ENCODE data around the gene RAB3D.

Gene RAB3D

GRCh38 chr19:11281356-11282049 is 58.0 kb downstream of the RAB3D start:
- no peak overlapping the region for H3K27ac ChIP-seq
- TF ChIP-seq CTCF (conservative IDR thresholded peaks at IDR 0.05): no peak

- TF ChIP-seq CTCF (conservative IDR thresholded peaks at IDR 0.05): no peak
- H3K27ac ChIP-seq: no peak overlapping the region
Measured at GRCh38 chr19:11279505-11280236, 59.8 kb downstream of the RAB3D start.

GRCh38 chr19:11278670-11279069 is 60.8 kb downstream of the RAB3D start:
- H3K27ac ChIP-seq: no peak overlapping the region
- TF ChIP-seq CTCF (conservative IDR thresholded peaks at IDR 0.05): no peak

- TF ChIP-seq CTCF (conservative IDR thresholded peaks at IDR 0.05): no peak
- H3K27ac ChIP-seq: no peak overlapping the region
Measured at GRCh38 chr19:11274533-11275086, 64.8 kb downstream of the RAB3D start.

- H3K27ac ChIP-seq: no peak overlapping the region
- no peak for TF ChIP-seq CTCF (conservative IDR thresholded peaks at IDR 0.05)
Measured at GRCh38 chr19:11273989-11274388, 65.5 kb downstream of the RAB3D start.

GRCh38 chr19:11273296-11273695 is 66.2 kb downstream of the RAB3D start:
- no peak for TF ChIP-seq CTCF (conservative IDR thresholded peaks at IDR 0.05)
- no peak overlapping the region for H3K27ac ChIP-seq
